Measurements from ENCODE around the gene ZDHHC4. TPM values are rescaled to one million over a fixed set of nuclear protein-coding genes. Genes with fewer than 3 reads are reported as not detected.

Gene ZDHHC4
- total and polyA plus RNA-seq, 2 of the 8 experiments (the other 6 are each of a cell fraction or from before 2014, with no cell fraction given) = 50.2 to 171 TPM

GRCh38 chr7:6528401-6529130 is 48.7 kb upstream of the ZDHHC4 start (continued):
- TF ChIP-seq CHD7 (IDR thresholded peaks at IDR 0.05; ENCODE audit: insufficient replicate concordance, low read length) (no peak), PHF8 (conservative IDR thresholded peaks at IDR 0.05; ENCODE audit: low read depth, low read length) (no peak), BACH1 (IDR thresholded peaks at IDR 0.05; ENCODE audit: low read length) (no peak), POLR2AphosphoS5 (IDR thresholded peaks at IDR 0.05; ENCODE audit: low read depth, low read length) (no peak), EGR1 (IDR thresholded peaks at IDR 0.05; ENCODE audit: borderline replicate concordance, low read depth, low read length) (no peak), JUND (IDR thresholded peaks at IDR 0.05; ENCODE audit: low read length) (no peak), SP2 (IDR thresholded peaks at IDR 0.05; ENCODE audit: low read length) (no peak), MAFK (IDR thresholded peaks at IDR 0.05; ENCODE audit: low read depth, low read length) (no peak), HDAC6 (IDR thresholded peaks at IDR 0.05; ENCODE audit: low read depth, low read length) (no peak)

Measured in H1 (cell line).